Mucosa of rectum (tissue), 2 donors: ENCODE measurements around the gene STK25.

Experiments
- H3K27ac ChIP-seq, 2 donors: one replicate each; pipeline ENCODE4 v1.7.0; 2013; ENCODE audit warnings: inconsistent platforms in 2 of 2, low read depth in 2 of 2, low read length in 2 of 2
- H3K27me3 ChIP-seq, 2 donors: one replicate each; pipeline ENCODE4 v1.7.0; 2013; ENCODE audit warnings: low read length in 2 of 2; ENCODE audit not compliant: control insufficient read depth in 2 of 2, insufficient read depth in 2 of 2
- H3K36me3 ChIP-seq, 2 donors: one replicate each; pipeline ENCODE4 v1.7.0; 2013; ENCODE audit warnings: low read length in 2 of 2; ENCODE audit not compliant: control insufficient read depth in 2 of 2, insufficient read depth in 2 of 2
- H3K4me1 ChIP-seq, 2 donors: one replicate each; pipeline ENCODE4 v1.7.0; 2013; ENCODE audit warnings: low read length in 2 of 2, mild to moderate bottlenecking in 1 of 2; ENCODE audit not compliant: control insufficient read depth in 2 of 2, insufficient read depth in 2 of 2
- H3K4me3 ChIP-seq, 2 donors: one replicate each; pipeline ENCODE4 v1.7.0; 2013; ENCODE audit warnings: low read length in 2 of 2
- H3K9ac ChIP-seq, 2 donors: one replicate each; pipeline ENCODE4 v1.7.0; 2013; ENCODE audit warnings: low read length in 2 of 2, low read depth in 1 of 2, mild to moderate bottlenecking in 1 of 2
- H3K9me3 ChIP-seq, 2 donors: one replicate each; pipeline ENCODE4 v1.7.0; 2013; ENCODE audit warnings: low read length in 2 of 2; ENCODE audit not compliant: control insufficient read depth in 2 of 2
- donor health status: healthy.
- donor health status: Normal muscosa, but diverticular disease.

The STK25 gene

GRCh38 chr2:241508240-241509154 lies at the start of gene STK25:
TSS of gene STK25 (minus strand) at chr2:241508584. CDS start at chr2:241508035, 549 bp downstream.
- peak within 1 kb of the TSS; percentile 84 to 87 for H3K9ac ChIP-seq
- peaks cover 15 to 18% of the 10 kb centered on the region in 2 donors for H3K4me1 ChIP-seq

GRCh38 chr2:241556746-241557145 lies 48.4 kb upstream of the STK25 start:
- H3K4me3 ChIP-seq = no peak overlapping the region
- H3K9me3 ChIP-seq = no peaks in the 10 kb centered on the region
- no peak overlapping the region for H3K27ac ChIP-seq
- peaks cover 3 to 6% of the 10 kb centered on the region in 2 donors for H3K4me1 ChIP-seq
- no peaks in the 10 kb centered on the region for H3K36me3 ChIP-seq
- H3K9ac ChIP-seq = no peak overlapping the region
- peaks cover 7 to 17% of the 10 kb centered on the region in 2 donors for H3K27me3 ChIP-seq

More at GRCh38 chr2:241508240-241509154, at the start of gene STK25:
- Histone ChIP-seq H3K4me3 (peak within 1 kb of the TSS; percentile 77 to 83), H3K27me3 (no peaks in the 10 kb centered on the region), H3K27ac (peak within 1 kb of the TSS; percentile 57 to 72), H3K9me3 (no peaks in the 10 kb centered on the region), H3K36me3 (peaks cover 0 to 2% of the 10 kb centered on the region in 2 donors)

GRCh38 chr2:241555711-241556110 lies 47.3 kb upstream of the STK25 start:
- H3K36me3 ChIP-seq = no peaks in the 10 kb centered on the region
- H3K9me3 ChIP-seq = no peaks in the 10 kb centered on the region
- H3K4me3 ChIP-seq = no peak overlapping the region
- peaks cover 5 to 6% of the 10 kb centered on the region in 2 donors for H3K4me1 ChIP-seq
- peaks cover 11 to 25% of the 10 kb centered on the region in 2 donors for H3K27me3 ChIP-seq
- no peak overlapping the region for H3K9ac ChIP-seq
- H3K27ac ChIP-seq = no peak overlapping the region

- Histone ChIP-seq H3K9me3 (no peaks in the 10 kb centered on the region), H3K27ac (no peak overlapping the region), H3K9ac (no peak overlapping the region), H3K4me1 (peaks cover 5 to 6% of the 10 kb centered on the region in 2 donors), H3K4me3 (no peak overlapping the region), H3K36me3 (no peaks in the 10 kb centered on the region), H3K27me3 (peaks cover 12 to 31% of the 10 kb centered on the region in 2 donors)
Measured at GRCh38 chr2:241554610-241555322, 46.4 kb upstream of the STK25 start.

GRCh38 chr2:241553981-241554380 lies 45.6 kb upstream of the STK25 start:
- Histone ChIP-seq H3K9ac (no peak overlapping the region), H3K27ac (no peak overlapping the region), H3K4me1 (peaks cover 0 to 2% of the 10 kb centered on the region in 2 donors), H3K36me3 (no peaks in the 10 kb centered on the region), H3K4me3 (no peak overlapping the region), H3K9me3 (no peaks in the 10 kb centered on the region), H3K27me3 (peaks cover 15 to 31% of the 10 kb centered on the region in 2 donors)

GRCh38 chr2:241553512-241553830 lies 45.1 kb upstream of the STK25 start:
- no peak overlapping the region for H3K27ac ChIP-seq
- H3K36me3 ChIP-seq = no peaks in the 10 kb centered on the region
- H3K9me3 ChIP-seq = no peaks in the 10 kb centered on the region
- H3K4me1 ChIP-seq = peaks cover 0 to 2% of the 10 kb centered on the region in 2 donors
- peaks cover 16 to 31% of the 10 kb centered on the region in 2 donors for H3K27me3 ChIP-seq
- no peak overlapping the region for H3K9ac ChIP-seq
- H3K4me3 ChIP-seq = no peak overlapping the region

- H3K27ac ChIP-seq = no peak overlapping the region
- peaks cover 0 to 2% of the 10 kb centered on the region in 2 donors for H3K4me1 ChIP-seq
- no peaks in the 10 kb centered on the region for H3K9me3 ChIP-seq
- no peak overlapping the region for H3K9ac ChIP-seq
- no peak overlapping the region for H3K4me3 ChIP-seq
- peaks cover 9 to 24% of the 10 kb centered on the region in 2 donors for H3K27me3 ChIP-seq
- no peaks in the 10 kb centered on the region for H3K36me3 ChIP-seq
Measured at GRCh38 chr2:241551998-241552737, 43.8 kb upstream of the STK25 start.

GRCh38 chr2:241551599-241551997 lies 43.2 kb upstream of the STK25 start:
- H3K4me3 ChIP-seq = no peak overlapping the region
- H3K27me3 ChIP-seq = peaks cover 9 to 30% of the 10 kb centered on the region in 2 donors
- no peaks in the 10 kb centered on the region for H3K36me3 ChIP-seq
- no peak overlapping the region for H3K27ac ChIP-seq
- H3K4me1 ChIP-seq = peaks cover 0 to 2% of the 10 kb centered on the region in 2 donors
- H3K9ac ChIP-seq = no peak overlapping the region
- H3K9me3 ChIP-seq = no peaks in the 10 kb centered on the region

GRCh38 chr2:241550616-241551580 lies 42.5 kb upstream of the STK25 start:
- Histone ChIP-seq H3K27me3 (peaks cover 14 to 36% of the 10 kb centered on the region in 2 donors), H3K36me3 (no peaks in the 10 kb centered on the region), H3K4me3 (no peak overlapping the region), H3K27ac (no peak overlapping the region), H3K9me3 (no peaks in the 10 kb centered on the region), H3K4me1 (peaks cover 0 to 2% of the 10 kb centered on the region in 2 donors), H3K9ac (no peak overlapping the region)
